K562 (cell line): ENCODE measurements around the gene PHKB.

Experiments
- NFYB ChIP-seq: IDR thresholded peaks from 2 replicates; pipeline ENCODE4 v1.6.1; 2011; ENCODE audit warnings: mild to moderate bottlenecking, moderate library complexity; ENCODE audit not compliant: insufficient read length; ENCODE audit errors: extremely low read depth
- POU5F1 ChIP-seq: fragments of 150-350 bp; IDR thresholded peaks from 2 replicates; pipeline ENCODE4 v1.6.1; 2014; ENCODE audit warnings: borderline replicate concordance, low read length, low read depth, mild to moderate bottlenecking; ENCODE audit not compliant: partially characterized antibody
- SMAD3 ChIP-seq: fragments of 450-650 bp; formaldehyde crosslinking; conservative IDR thresholded peaks from 2 replicates; pipeline ENCODE4 v1.4.0; 2020; ENCODE audit warnings: mild to moderate bottlenecking
- SRF ChIP-seq, 2 experiments: fragments of 250-450, 450-650 bp in 1 of 2; sonication (Bioruptor Pico) in 1 of 2; sonication (generic) in 1 of 2; formaldehyde crosslinking; IDR thresholded peaks; 2 replicates each; pipeline versions ENCODE4 v1.5.0 to v1.5.1; 2020 to 2022; ENCODE audit warnings: mild to moderate bottlenecking in 1 of 2, missing genetic modification reagents in 1 of 2
- TARDBP ChIP-seq: fragments of 450-650 bp; IDR thresholded peaks from 2 replicates; pipeline ENCODE4 v1.6.1; 2016
- TEAD4 ChIP-seq, 2 experiments: sonication (generic) in 1 of 2; formaldehyde crosslinking in 1 of 2; IDR thresholded peaks; 2 replicates each; pipeline versions ENCODE4 v1.6.1 to v1.8.0; 2012 to 2022; ENCODE audit warnings: borderline replicate concordance in 1 of 2, inconsistent platforms in 1 of 2, low read length in 1 of 2, mild to moderate bottlenecking in 1 of 2, missing genetic modification reagents in 1 of 2
- TF ChIP-seq, protein P1 (sequence below): sonication (generic); formaldehyde crosslinking; IDR thresholded peaks from 2 replicates; pipeline ENCODE4 v1.5.0; 2020; ENCODE audit warnings: missing genetic modification reagents
- TF ChIP-seq, protein P2 (sequence below), 3 experiments: IDR thresholded peaks in 2 of 3; conservative IDR thresholded peaks in 1 of 3; 2 replicates each; pipeline ENCODE4 v1.5.1; 2011 to 2012; ENCODE audit warnings: low read length in 3 of 3, mild to moderate bottlenecking in 3 of 3, control low read depth in 2 of 3, improper control_type of control experiment in 1 of 3, inconsistent platforms in 1 of 3, low read depth in 1 of 3, mixed read lengths in 1 of 3, moderate library complexity in 1 of 3; ENCODE audit not compliant: insufficient read depth in 2 of 3

DNA sequence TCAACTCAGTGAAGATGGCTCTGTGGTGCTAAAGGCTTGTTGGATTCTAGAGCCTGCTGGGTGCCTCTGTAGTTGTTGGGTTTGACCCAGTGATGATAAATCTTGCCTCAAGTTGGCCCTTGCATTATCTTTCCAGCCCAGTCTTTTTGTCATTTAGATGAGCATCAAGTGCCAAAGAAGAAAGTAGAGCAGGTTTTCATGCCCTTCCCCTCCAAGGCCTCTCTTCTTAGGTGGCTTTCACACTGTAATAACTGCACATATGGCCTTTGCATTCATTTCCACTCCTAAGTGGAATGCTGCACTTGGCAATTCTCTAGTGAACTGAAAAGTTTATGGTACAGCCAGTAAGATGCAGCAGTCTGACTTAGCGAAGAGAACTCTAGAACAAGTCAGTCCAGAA is 165.1 kb downstream of the PHKB start:
- TF ChIP-seq TARDBP (no peak), POU5F1 (no peak), TEAD4 (IDR thresholded peaks at IDR 0.05; ENCODE audit: low read length) (no peak), TEAD4 (CRISPR knock-in tag; IDR thresholded peaks at IDR 0.05; ENCODE audit: borderline replicate concordance) (no peak), NFYB (no peak), SMAD3 (no peak), SRF (CRISPR knock-in tag; IDR thresholded peaks at IDR 0.05) (no peak)
- TF ChIP-seq, protein P1, sequence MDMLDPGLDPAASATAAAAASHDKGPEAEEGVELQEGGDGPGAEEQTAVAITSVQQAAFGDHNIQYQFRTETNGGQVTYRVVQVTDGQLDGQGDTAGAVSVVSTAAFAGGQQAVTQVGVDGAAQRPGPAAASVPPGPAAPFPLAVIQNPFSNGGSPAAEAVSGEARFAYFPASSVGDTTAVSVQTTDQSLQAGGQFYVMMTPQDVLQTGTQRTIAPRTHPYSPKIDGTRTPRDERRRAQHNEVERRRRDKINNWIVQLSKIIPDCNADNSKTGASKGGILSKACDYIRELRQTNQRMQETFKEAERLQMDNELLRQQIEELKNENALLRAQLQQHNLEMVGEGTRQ (CRISPR knock-in tag), result no peak
- TF ChIP-seq, protein P2, sequence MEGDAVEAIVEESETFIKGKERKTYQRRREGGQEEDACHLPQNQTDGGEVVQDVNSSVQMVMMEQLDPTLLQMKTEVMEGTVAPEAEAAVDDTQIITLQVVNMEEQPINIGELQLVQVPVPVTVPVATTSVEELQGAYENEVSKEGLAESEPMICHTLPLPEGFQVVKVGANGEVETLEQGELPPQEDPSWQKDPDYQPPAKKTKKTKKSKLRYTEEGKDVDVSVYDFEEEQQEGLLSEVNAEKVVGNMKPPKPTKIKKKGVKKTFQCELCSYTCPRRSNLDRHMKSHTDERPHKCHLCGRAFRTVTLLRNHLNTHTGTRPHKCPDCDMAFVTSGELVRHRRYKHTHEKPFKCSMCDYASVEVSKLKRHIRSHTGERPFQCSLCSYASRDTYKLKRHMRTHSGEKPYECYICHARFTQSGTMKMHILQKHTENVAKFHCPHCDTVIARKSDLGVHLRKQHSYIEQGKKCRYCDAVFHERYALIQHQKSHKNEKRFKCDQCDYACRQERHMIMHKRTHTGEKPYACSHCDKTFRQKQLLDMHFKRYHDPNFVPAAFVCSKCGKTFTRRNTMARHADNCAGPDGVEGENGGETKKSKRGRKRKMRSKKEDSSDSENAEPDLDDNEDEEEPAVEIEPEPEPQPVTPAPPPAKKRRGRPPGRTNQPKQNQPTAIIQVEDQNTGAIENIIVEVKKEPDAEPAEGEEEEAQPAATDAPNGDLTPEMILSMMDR (IDR thresholded peaks at IDR 0.05 in 2 of 3, conservative IDR thresholded peaks at IDR 0.05 in 1 of 3; ENCODE audit: insufficient read depth in 2 of 3, low read depth in 1 of 3, low read length in 3 of 3), result no peak
